Gastroesophageal sphincter (tissue), 3 donors: ENCODE data around the gene NUDT14.

Source experiments
- POLR2AphosphoS5 ChIP-seq: sonication (generic); formaldehyde crosslinking; IDR thresholded peaks from one replicate; pipeline ENCODE4 v1.6.1; 2017; ENCODE audit warnings: antibody characterized with exemption
- TF ChIP-seq, protein P1 (sequence below), 4 experiments: fragments of 200-600 bp in 2 of 4; fragments of 450-650 bp in 2 of 4; sonication (generic) in 1 of 4; IDR thresholded peaks; one replicate each; pipeline ENCODE4 v1.5.1; 2017 to 2019; ENCODE audit warnings: antibody characterized with exemption in 4 of 4, mild to moderate bottlenecking in 2 of 4, moderate library complexity in 2 of 4

DNA sequence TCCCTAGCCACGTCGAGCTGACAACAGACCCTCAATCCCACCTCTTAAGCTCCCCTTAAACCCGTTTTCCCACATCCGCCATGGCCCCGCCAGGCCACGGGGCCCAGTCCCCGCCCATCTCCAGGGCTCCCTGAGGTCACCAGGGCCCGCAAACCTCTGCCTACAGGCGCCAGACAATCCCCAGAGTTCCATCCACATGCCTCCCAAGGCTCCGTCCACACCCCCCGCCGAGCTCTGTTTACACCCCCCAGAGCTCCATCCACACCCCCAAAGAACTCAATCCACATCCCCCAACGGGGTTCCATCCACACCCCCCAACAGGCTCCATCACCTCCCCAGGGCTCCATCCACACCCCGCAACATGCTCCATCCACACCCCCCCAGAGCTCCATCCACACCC, 21.8 kb downstream of the NUDT14 start:
- TF ChIP-seq, protein P1, sequence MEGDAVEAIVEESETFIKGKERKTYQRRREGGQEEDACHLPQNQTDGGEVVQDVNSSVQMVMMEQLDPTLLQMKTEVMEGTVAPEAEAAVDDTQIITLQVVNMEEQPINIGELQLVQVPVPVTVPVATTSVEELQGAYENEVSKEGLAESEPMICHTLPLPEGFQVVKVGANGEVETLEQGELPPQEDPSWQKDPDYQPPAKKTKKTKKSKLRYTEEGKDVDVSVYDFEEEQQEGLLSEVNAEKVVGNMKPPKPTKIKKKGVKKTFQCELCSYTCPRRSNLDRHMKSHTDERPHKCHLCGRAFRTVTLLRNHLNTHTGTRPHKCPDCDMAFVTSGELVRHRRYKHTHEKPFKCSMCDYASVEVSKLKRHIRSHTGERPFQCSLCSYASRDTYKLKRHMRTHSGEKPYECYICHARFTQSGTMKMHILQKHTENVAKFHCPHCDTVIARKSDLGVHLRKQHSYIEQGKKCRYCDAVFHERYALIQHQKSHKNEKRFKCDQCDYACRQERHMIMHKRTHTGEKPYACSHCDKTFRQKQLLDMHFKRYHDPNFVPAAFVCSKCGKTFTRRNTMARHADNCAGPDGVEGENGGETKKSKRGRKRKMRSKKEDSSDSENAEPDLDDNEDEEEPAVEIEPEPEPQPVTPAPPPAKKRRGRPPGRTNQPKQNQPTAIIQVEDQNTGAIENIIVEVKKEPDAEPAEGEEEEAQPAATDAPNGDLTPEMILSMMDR (IDR thresholded peaks at IDR 0.05) = no peak
- no peak for TF ChIP-seq POLR2AphosphoS5
